ENCODE measurements around the gene SNX22. TPM values are rescaled to one million over a fixed set of nuclear protein-coding genes. Genes with fewer than 3 reads are reported as not detected.

Gene SNX22
- total RNA-seq, 6 experiments from 2014 or later = 0.43 to 4.2 (median 1.6) TPM

DNA sequence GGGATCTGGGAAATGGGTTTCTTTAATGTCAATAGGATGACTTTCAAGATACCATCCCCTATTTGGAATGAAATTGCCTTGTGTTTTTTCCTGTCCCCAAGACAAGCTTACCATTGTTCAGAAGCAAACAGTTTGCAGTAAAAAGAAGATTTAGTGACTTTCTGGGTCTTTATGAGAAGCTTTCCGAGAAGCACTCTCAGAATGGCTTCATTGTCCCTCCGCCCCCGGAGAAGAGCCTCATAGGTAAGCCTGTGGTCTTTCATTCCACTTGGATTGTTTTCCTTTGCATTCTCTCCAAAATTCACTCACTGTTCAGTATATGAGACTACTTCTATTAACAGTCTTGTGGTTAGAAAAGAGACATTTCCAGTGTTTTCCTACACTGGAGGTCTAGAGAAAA, 25.6 kb upstream of the SNX22 start:
- Histone ChIP-seq H3K36me3 (peaks cover 11 to 90% (median 64%) of the 10 kb centered on the region in 4 donors), H3K27ac (no peak overlapping the region), H3K4me3 (no peak overlapping the region), H3K4me1 (no peaks in the 10 kb centered on the region), H3K27me3 (no peaks in the 10 kb centered on the region), H3K9me3 (no peaks in the 10 kb centered on the region)
- intact Hi-C loops (cut with DNase I) = no loop called here
- ATAC-seq (no peak), DNase-seq (no peak)
- 100% methylated on average over 3 of the region's 3 CpGs for WGBS (ENCODE audit: insufficient coverage, low coverage, low lambda C conversion rate, missing lambda C conversion rate)
- no peak for TF ChIP-seq POLR2A (IDR thresholded peaks at IDR 0.05)
- no peak for TF ChIP-seq CTCF (IDR thresholded peaks at IDR 0.05)

GRCh38 chr15:64127521-64128270, 23.8 kb upstream of the SNX22 start:
- H3K4me3 ChIP-seq = no peak overlapping the region
- intact Hi-C loops (cut with DNase I) = no loop called here
- 88% methylated on average over 6 of the region's 6 CpGs for whole genome bisulfite sequencing (ENCODE audit: insufficient coverage, low coverage, low lambda C conversion rate, missing lambda C conversion rate)
- no peaks in the 10 kb centered on the region for H3K4me1 ChIP-seq
- no peak for TF ChIP-seq POLR2A (IDR thresholded peaks at IDR 0.05)
- TF ChIP-seq CTCF (IDR thresholded peaks at IDR 0.05) = no peak
- no peaks in the 10 kb centered on the region for H3K9me3 ChIP-seq
- peaks cover 13 to 94% (median 70%) of the 10 kb centered on the region in 4 donors for H3K36me3 ChIP-seq
- H3K27me3 ChIP-seq = no peaks in the 10 kb centered on the region
- H3K27ac ChIP-seq = no peak overlapping the region
- ATAC-seq (no peak), DNase-seq (no peak)

GRCh38 chr15:64130159-64130558, 21.4 kb upstream of the SNX22 start:
- no peak overlapping the region for H3K27ac ChIP-seq
- no peaks in the 10 kb centered on the region for H3K4me1 ChIP-seq
- H3K4me3 ChIP-seq = no peak overlapping the region
- no peaks in the 10 kb centered on the region for H3K27me3 ChIP-seq
- intact Hi-C loops (cut with DNase I) = no loop called here
- no peak for DNase-seq
- WGBS (ENCODE audit: insufficient coverage, low coverage, low lambda C conversion rate, missing lambda C conversion rate) = 97% methylated on average over 3 of the region's 3 CpGs
- H3K36me3 ChIP-seq = peaks cover 19 to 97% (median 66%) of the 10 kb centered on the region in 4 donors
- ATAC-seq = no peak
- TF ChIP-seq CTCF (IDR thresholded peaks at IDR 0.05) = no peak
- no peak for TF ChIP-seq POLR2A (IDR thresholded peaks at IDR 0.05)
- H3K9me3 ChIP-seq = no peaks in the 10 kb centered on the region

GRCh38 chr15:64131547-64131946, 20.0 kb upstream of the SNX22 start:
- 90% methylated on average over 6 of the region's 7 CpGs for whole genome bisulfite sequencing (ENCODE audit: insufficient coverage, low coverage, low lambda C conversion rate, missing lambda C conversion rate)
- no peaks in the 10 kb centered on the region for H3K27me3 ChIP-seq
- ATAC-seq = no peak
- no peak overlapping the region for H3K4me3 ChIP-seq
- no peaks in the 10 kb centered on the region for H3K4me1 ChIP-seq
- H3K9me3 ChIP-seq = no peaks in the 10 kb centered on the region
- H3K36me3 ChIP-seq = peaks cover 19 to 100% (median 69%) of the 10 kb centered on the region in 4 donors
- no peak for DNase-seq
- TF ChIP-seq POLR2A (IDR thresholded peaks at IDR 0.05) (no peak), CTCF (IDR thresholded peaks at IDR 0.05) (no peak)
- H3K27ac ChIP-seq = no peak overlapping the region
- intact Hi-C loops (cut with DNase I) = no loop called here

Data from right lobe of liver (tissue), 6 donors.